Upper lobe of left lung (tissue), 6 donors: ENCODE results near the gene GLYR1. TPM values are rescaled to one million over a fixed set of nuclear protein-coding genes. Genes with fewer than 3 reads are reported as not detected.

Source experiments
- ATAC-seq, 2 donors: fragments of 200-7000 bp; cut with Tn5 transposase; one replicate each; pipeline ENCODE4 v1.9.1; 2022; ENCODE audit warnings: mild to moderate bottlenecking in 2 of 2, moderate library complexity in 2 of 2; ENCODE audit not compliant: low FRiP score in 2 of 2
- DNase-seq, 2 donors: peaks; one replicate each; pipeline ENCODE4 v3.0.0-alpha.2; 2019 to 2020
- H3K27ac ChIP-seq, 4 donors: fragments of 200-600 bp; sonication (generic); one replicate each; pipeline ENCODE4 v1.5.1; 2016 to 2019
- H3K27me3 ChIP-seq, 4 donors: fragments of 200-600 bp; sonication (generic); one replicate each; pipeline ENCODE4 v1.5.1; 2017 to 2019
- H3K36me3 ChIP-seq, 4 donors: fragments of 200-600 bp; sonication (generic); one replicate each; pipeline ENCODE4 v1.5.1; 2016 to 2019
- H3K4me1 ChIP-seq, 4 donors: fragments of 200-600 bp; sonication (generic); one replicate each; pipeline ENCODE4 v1.5.1; 2018 to 2019
- H3K4me3 ChIP-seq, 4 donors: fragments of 200-600 bp; sonication (generic); one replicate each; pipeline ENCODE4 v1.5.1; 2017 to 2019; ENCODE audit warnings: mild to moderate bottlenecking in 2 of 4, moderate library complexity in 1 of 4
- H3K9me3 ChIP-seq, 4 donors: fragments of 200-600 bp; sonication (generic); one replicate each; pipeline ENCODE4 v1.5.1; 2018 to 2019
- CTCF ChIP-seq, 6 experiments: fragments of 450-650 bp in 4 of 6; fragments of 200-600 bp in 2 of 6; sonication (generic) in 2 of 6; IDR thresholded peaks; one replicate each; pipeline ENCODE4 v1.5.1; 2016 to 2019; ENCODE audit warnings: antibody characterized with exemption in 6 of 6
- EP300 ChIP-seq, 4 donors: sonication (generic); formaldehyde crosslinking; IDR thresholded peaks; one replicate each; pipeline ENCODE4 v1.5.1; 2017; ENCODE audit warnings: antibody characterized with exemption in 4 of 4, control low read depth in 2 of 4
- POLR2A ChIP-seq, 4 donors: fragments of 450-650 bp; IDR thresholded peaks; one replicate each; pipeline ENCODE4 v1.5.1; 2016 to 2017; ENCODE audit warnings: antibody characterized with exemption in 4 of 4, mild to moderate bottlenecking in 2 of 4
- POLR2AphosphoS5 ChIP-seq, 2 donors: sonication (generic); formaldehyde crosslinking; IDR thresholded peaks; one replicate each; pipeline ENCODE4 v1.5.1; 2017; ENCODE audit warnings: antibody characterized with exemption in 2 of 2
- WGBS, 2 donors: methylation state at CpG; one replicate each; pipeline ENCODE4 v1.1.5; 2017 to 2018; 5-methylcytosine and 5-hydroxymethylcytosine counted together
- small RNA-seq, 4 donors: library from RNA; depleted of rRNA; stranded (forward); fragments of <200 nt; gene quantifications; one replicate each; pipeline ENCODE3, GENCODE V24; 2016
- total RNA-seq, 6 donors: library from RNA; depleted of rRNA in 4 of 6; stranded (reverse); fragments of >200 nt in 4 of 6; gene quantifications; one replicate each; pipeline versions ENCODE4 v1.1.0 to v1.2.1, GENCODE V29; 2016 to 2021
- donor health status: DM: no; HTN: no; CAD: no; lungs with moderate emphysema.
- donor health status: DM: no; HTN: yes; CAD: no; lungs with severe emphysema.

GLYR1 gene
- total RNA-seq, 6 donors from 2014 or later, result 67.8 to 110 (median 90.6) TPM

GRCh38 chr16:4762205-4762604 is 84.9 kb downstream of the GLYR1 start:
- 94 to 97% methylated on average over 4 to 6 of the region's 9 CpGs for WGBS, 2 donors
- no peak for ATAC-seq
- H3K27me3 ChIP-seq, result no peaks in the 10 kb centered on the region
- no peaks in the 10 kb centered on the region for H3K9me3 ChIP-seq
- H3K36me3 ChIP-seq, result peaks cover 18 to 79% (median 64%) of the 10 kb centered on the region in 4 donors
- no peak for TF ChIP-seq POLR2AphosphoS5 (IDR thresholded peaks at IDR 0.05)
- no peak for TF ChIP-seq POLR2A (IDR thresholded peaks at IDR 0.05)
- TF ChIP-seq EP300 (IDR thresholded peaks at IDR 0.05), result no peak
- H3K4me1 ChIP-seq, result peaks cover 14 to 19% (median 18%) of the 10 kb centered on the region in 4 donors
- peak in 1 of 2 donors; percentile 70 for DNase-seq
- H3K4me3 ChIP-seq, result no peak overlapping the region
- no peak overlapping the region for H3K27ac ChIP-seq

- H3K36me3 ChIP-seq, result peaks cover 18 to 95% (median 75%) of the 10 kb centered on the region in 4 donors
- WGBS, 2 donors, result 98% methylated on average over 7 to 16 of the region's 23 CpGs
Observed at GRCh38 chr16:4760221-4760910, 86.7 kb downstream of the GLYR1 start.

GRCh38 chr16:4755687-4756086 is 91.4 kb downstream of the GLYR1 start:
- H3K27ac ChIP-seq, result no peak overlapping the region
- no peaks in the 10 kb centered on the region for H3K27me3 ChIP-seq
- no peaks in the 10 kb centered on the region for H3K9me3 ChIP-seq
- no peak overlapping the region for H3K4me3 ChIP-seq
- no peak for DNase-seq
- 91 to 98% methylated on average over 6 of the region's 6 CpGs for WGBS, 2 donors
- H3K36me3 ChIP-seq, result peaks cover 28 to 98% (median 79%) of the 10 kb centered on the region in 4 donors
- no peaks in the 10 kb centered on the region for H3K4me1 ChIP-seq
- no peak for TF ChIP-seq EP300 (IDR thresholded peaks at IDR 0.05)
- no peak for TF ChIP-seq CTCF (IDR thresholded peaks at IDR 0.05)
- no peak for TF ChIP-seq POLR2A (IDR thresholded peaks at IDR 0.05)
- TF ChIP-seq POLR2AphosphoS5 (IDR thresholded peaks at IDR 0.05), result no peak
- ATAC-seq, result no peak

More at GRCh38 chr16:4760221-4760910, 86.7 kb downstream of the GLYR1 start:
- Histone ChIP-seq H3K9me3 (no peaks in the 10 kb centered on the region), H3K27me3 (no peaks in the 10 kb centered on the region), H3K27ac (no peak overlapping the region), H3K4me3 (no peak overlapping the region), H3K4me1 (peaks cover 3 to 7% (median 6%) of the 10 kb centered on the region in 4 donors)
- DNase-seq (peak in 1 of 2 donors; percentile 68), ATAC-seq (no peak)
- no peak for TF ChIP-seq POLR2AphosphoS5 (IDR thresholded peaks at IDR 0.05)
- TF ChIP-seq CTCF (IDR thresholded peaks at IDR 0.05), result no peak
- TF ChIP-seq EP300 (IDR thresholded peaks at IDR 0.05), result no peak
- TF ChIP-seq POLR2A (IDR thresholded peaks at IDR 0.05), result no peak

DNA sequence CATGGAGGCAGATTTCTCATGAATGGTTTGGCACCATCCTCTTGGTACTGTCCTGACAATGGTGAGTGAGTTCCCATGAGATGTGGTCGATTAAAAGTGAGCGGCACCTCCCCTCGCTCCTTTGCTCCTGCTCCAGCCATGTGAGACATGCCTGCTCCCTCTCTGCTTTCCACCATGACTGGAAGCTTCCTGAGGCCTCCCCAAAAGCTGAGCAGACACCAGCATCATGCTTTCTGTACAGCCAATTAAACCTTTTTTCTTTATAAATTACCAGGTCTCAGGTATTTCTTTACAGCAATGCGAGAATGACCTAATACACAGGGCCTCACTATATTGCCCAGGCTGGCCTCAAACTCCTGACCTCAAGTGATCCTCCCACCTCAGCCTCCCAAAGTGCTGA is 92.2 kb downstream of the GLYR1 start:
- 97 to 100% methylated on average over 4 of the region's 4 CpGs for WGBS, 2 donors
- no peak overlapping the region for H3K27ac ChIP-seq
- no peaks in the 10 kb centered on the region for H3K4me1 ChIP-seq
- peaks cover 22 to 96% (median 74%) of the 10 kb centered on the region in 4 donors for H3K36me3 ChIP-seq
- no peak for TF ChIP-seq CTCF (IDR thresholded peaks at IDR 0.05)
- TF ChIP-seq POLR2A (IDR thresholded peaks at IDR 0.05), result no peak
- no peak for TF ChIP-seq POLR2AphosphoS5 (IDR thresholded peaks at IDR 0.05)
- no peak for TF ChIP-seq EP300 (IDR thresholded peaks at IDR 0.05)
- DNase-seq (no peak), ATAC-seq (no peak)
- H3K27me3 ChIP-seq, result no peaks in the 10 kb centered on the region
- no peaks in the 10 kb centered on the region for H3K9me3 ChIP-seq
- no peak overlapping the region for H3K4me3 ChIP-seq

DNA sequence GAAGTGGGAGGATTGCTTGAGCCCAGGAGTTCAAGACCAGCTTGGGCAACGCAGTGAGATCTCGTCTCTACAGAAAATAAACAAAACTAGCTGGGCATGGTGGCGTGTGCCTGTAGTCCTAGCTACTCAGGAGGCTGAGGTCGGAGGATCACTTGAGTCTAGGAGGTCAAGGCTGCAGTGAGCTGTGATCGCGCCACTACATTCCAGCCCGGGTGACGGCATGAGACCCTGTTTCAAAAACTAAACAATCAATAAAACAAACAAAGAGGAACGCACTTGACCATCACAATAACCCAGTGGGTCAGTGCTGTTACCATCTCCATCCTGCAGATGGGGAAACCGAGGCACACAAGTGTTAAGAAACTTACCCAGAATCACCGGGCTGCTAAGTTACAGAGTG is 93.9 kb downstream of the GLYR1 start:
- no peaks in the 10 kb centered on the region for H3K4me1 ChIP-seq
- H3K27ac ChIP-seq, result no peak overlapping the region
- 91 to 94% methylated on average over 11 of the region's 11 CpGs for WGBS, 2 donors
- H3K4me3 ChIP-seq, result no peak overlapping the region
- TF ChIP-seq CTCF (IDR thresholded peaks at IDR 0.05), result no peak
- TF ChIP-seq POLR2AphosphoS5 (IDR thresholded peaks at IDR 0.05), result no peak
- TF ChIP-seq POLR2A (IDR thresholded peaks at IDR 0.05), result no peak
- no peak for TF ChIP-seq EP300 (IDR thresholded peaks at IDR 0.05)
- ATAC-seq (no peak), DNase-seq (no peak)
- H3K27me3 ChIP-seq, result no peaks in the 10 kb centered on the region
- peaks cover 17 to 86% (median 64%) of the 10 kb centered on the region in 4 donors for H3K36me3 ChIP-seq
- H3K9me3 ChIP-seq, result no peaks in the 10 kb centered on the region

Small RNA genes lying within 50 kb of the gene (small RNA-seq; reads per million reads assigned to genes)
- gene RF00017, result 0 reads per million in 4 donors

Other genes with a start within 250 kb of the GLYR1 start
- 10 to 100 TPM; 14.9 to 43.9 (median 25.8) TPM for gene UBALD1, start 232.4 kb downstream of the GLYR1 start, total RNA-seq
- 100 to 1,000 TPM in 3 of 6 donors, 10 to 100 TPM in 3; 49.0 to 148 (median 99.1) TPM for gene MGRN1, start 222.5 kb downstream of the GLYR1 start, total RNA-seq
- gene NUDT16L1, start 153.7 kb downstream of the GLYR1 start, total RNA-seq, result 10 to 100 TPM; 14.9 to 66.0 (median 34.1) TPM
- 10 to 100 TPM; 17.9 to 67.1 (median 20.0) TPM for gene ANKS3, start 113.0 kb downstream of the GLYR1 start, total RNA-seq
- 10 to 100 TPM in 1 of 6 donors, 1 to 10 TPM in 5; 1.6 to 19.1 (median 4.3) TPM for gene DNAAF8, start 112.8 kb downstream of the GLYR1 start, total RNA-seq
- gene ZNF500, start 80.1 kb downstream of the GLYR1 start, total RNA-seq, result 10 to 100 TPM; 10.1 to 17.5 (median 13.2) TPM
- not detected for gene SEPTIN12, start 58.9 kb downstream of the GLYR1 start, total RNA-seq
- gene SMIM22, start 51.9 kb downstream of the GLYR1 start, total RNA-seq, result 10 to 100 TPM in 5 of 6 donors, 1 to 10 TPM in 1; 5.2 to 71.0 (median 36.6) TPM
- 10 to 100 TPM; 19.2 to 59.7 (median 33.1) TPM for gene ROGDI, start 44.7 kb downstream of the GLYR1 start, total RNA-seq
- gene UBN1, start 193 bp upstream of the GLYR1 start, total RNA-seq, result 10 to 100 TPM; 35.7 to 49.2 (median 38.8) TPM
- 100 to 1,000 TPM in 5 of 6 donors, 10 to 100 TPM in 1; 72.7 to 156 (median 132) TPM for gene PPL, start 89.9 kb upstream of the GLYR1 start, total RNA-seq
- gene SEC14L5, start 111.0 kb upstream of the GLYR1 start, total RNA-seq, result 1 to 10 TPM in 1 of 6 donors, under 1 TPM in 4, not detected in 1; 0.20 to 1.7 (median 0.49) TPM
- gene NAGPA, start 186.6 kb upstream of the GLYR1 start, total RNA-seq, result 10 to 100 TPM; 18.1 to 82.8 (median 25.8) TPM
- gene C16orf89, start 218.7 kb upstream of the GLYR1 start, total RNA-seq, result 100 to 1,000 TPM in 5 of 6 donors, 10 to 100 TPM in 1; 45.7 to 272 (median 174) TPM
- gene ALG1, start 224.6 kb upstream of the GLYR1 start, total RNA-seq, result 10 to 100 TPM; 10.5 to 24.0 (median 21.9) TPM